Thymus (tissue), 11 donors: ENCODE data around the gene PRPF6. TPM values are rescaled to one million over a fixed set of nuclear protein-coding genes. Genes with fewer than 3 reads are reported as not detected.

Experiments
- DNase-seq, 9 donors: peaks; one replicate each; pipeline ENCODE4 v3.0.0-alpha.2; 2013; ENCODE audit warnings: low spot score in 9 of 9, low read depth in 6 of 9, missing footprints in 1 of 9
- H3K27ac ChIP-seq, 2 donors: one replicate each; pipeline ENCODE4 v1.5.1; 2013; ENCODE audit warnings: control low read depth in 1 of 2, low read depth in 1 of 2, low read length in 1 of 2, mild to moderate bottlenecking in 1 of 2, moderate library complexity in 1 of 2
- H3K27me3 ChIP-seq, 2 donors: one replicate each; pipeline ENCODE4 v1.5.1; 2013; ENCODE audit warnings: low read length in 1 of 2; ENCODE audit not compliant: control insufficient read depth in 2 of 2, insufficient read depth in 1 of 2
- H3K36me3 ChIP-seq, 2 donors: one replicate each; pipeline ENCODE4 v1.5.1; 2013; ENCODE audit warnings: low read length in 1 of 2, mild to moderate bottlenecking in 1 of 2, moderate library complexity in 1 of 2; ENCODE audit not compliant: control insufficient read depth in 2 of 2, insufficient read depth in 2 of 2
- H3K4me1 ChIP-seq, 2 donors: one replicate each; pipeline ENCODE4 v1.5.1; 2013; ENCODE audit warnings: low read length in 2 of 2; ENCODE audit not compliant: control insufficient read depth in 2 of 2, insufficient read depth in 2 of 2
- H3K4me3 ChIP-seq, 2 donors: one replicate each; pipeline ENCODE4 v1.5.1; 2013; ENCODE audit warnings: low read length in 2 of 2, control low read depth in 1 of 2, mild to moderate bottlenecking in 1 of 2
- H3K9me3 ChIP-seq, 2 donors: one replicate each; pipeline ENCODE4 v1.5.1; 2013; ENCODE audit warnings: low read length in 1 of 2, mild to moderate bottlenecking in 1 of 2; ENCODE audit not compliant: control insufficient read depth in 2 of 2, insufficient read depth in 1 of 2
- WGBS: extraction: QIAGEN DNeasy Blood & Tissue Kit; methylation state at CpG from one replicate; pipeline ENCODE4 v1.1.7; 2013; 5-methylcytosine and 5-hydroxymethylcytosine counted together
- polyA plus RNA-seq: library from polyadenylated mRNA; stranded (reverse); fragments of 200-250 nt; gene quantifications from one replicate; pipeline ENCODE4 v1.2.3, GENCODE V29; 2013
- total RNA-seq: library from RNA; stranded (reverse); fragments of 120-200 nt; gene quantifications from one replicate; pipeline ENCODE4 v1.2.4, GENCODE V29; 2013
- donor health status: healthy.

The PRPF6 gene
- total and polyA plus RNA-seq, 2 donors = 45.1 to 56.1 TPM

DNA sequence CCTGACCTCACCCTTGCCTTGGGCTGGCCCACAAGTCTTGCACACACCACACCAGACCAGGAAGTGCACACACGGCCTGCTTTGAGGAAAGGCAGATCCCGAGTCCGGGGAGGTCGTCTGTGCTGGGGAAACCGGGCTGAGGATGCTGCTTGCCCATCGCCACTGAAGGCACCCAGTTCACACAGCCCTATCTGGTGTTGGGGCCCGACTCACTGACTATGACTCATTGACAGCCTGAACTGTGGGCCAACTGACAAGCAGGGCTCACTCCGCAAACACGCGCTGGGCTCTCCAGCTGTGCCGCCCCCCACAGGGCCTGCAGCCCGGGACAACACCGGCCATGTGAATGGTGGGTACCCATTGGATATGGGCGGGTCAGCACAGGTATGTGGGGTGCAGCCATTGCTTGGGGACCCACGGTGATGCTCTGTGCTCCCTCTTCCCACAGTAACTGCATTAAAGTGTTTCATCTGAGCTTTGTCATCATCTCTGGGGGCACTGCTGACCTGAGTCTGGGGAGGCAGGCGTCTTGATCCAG lies 3.1 kb upstream of the PRPF6 start:
- no peak for DNase-seq
- H3K4me1 ChIP-seq = peaks cover 15 to 47% of the 10 kb centered on the region in 2 donors
- H3K27ac ChIP-seq = no peak overlapping the region
- H3K4me3 ChIP-seq = peak overlapping the region; percentile 55 to 69
- 88% methylated on average over 16 of the region's 16 CpGs for WGBS
- peaks cover 10 to 12% of the 10 kb centered on the region in 2 donors for H3K36me3 ChIP-seq
- peaks cover 0 to 2% of the 10 kb centered on the region in 2 donors for H3K9me3 ChIP-seq
- H3K27me3 ChIP-seq = peaks cover 0 to 17% of the 10 kb centered on the region in 2 donors

DNA sequence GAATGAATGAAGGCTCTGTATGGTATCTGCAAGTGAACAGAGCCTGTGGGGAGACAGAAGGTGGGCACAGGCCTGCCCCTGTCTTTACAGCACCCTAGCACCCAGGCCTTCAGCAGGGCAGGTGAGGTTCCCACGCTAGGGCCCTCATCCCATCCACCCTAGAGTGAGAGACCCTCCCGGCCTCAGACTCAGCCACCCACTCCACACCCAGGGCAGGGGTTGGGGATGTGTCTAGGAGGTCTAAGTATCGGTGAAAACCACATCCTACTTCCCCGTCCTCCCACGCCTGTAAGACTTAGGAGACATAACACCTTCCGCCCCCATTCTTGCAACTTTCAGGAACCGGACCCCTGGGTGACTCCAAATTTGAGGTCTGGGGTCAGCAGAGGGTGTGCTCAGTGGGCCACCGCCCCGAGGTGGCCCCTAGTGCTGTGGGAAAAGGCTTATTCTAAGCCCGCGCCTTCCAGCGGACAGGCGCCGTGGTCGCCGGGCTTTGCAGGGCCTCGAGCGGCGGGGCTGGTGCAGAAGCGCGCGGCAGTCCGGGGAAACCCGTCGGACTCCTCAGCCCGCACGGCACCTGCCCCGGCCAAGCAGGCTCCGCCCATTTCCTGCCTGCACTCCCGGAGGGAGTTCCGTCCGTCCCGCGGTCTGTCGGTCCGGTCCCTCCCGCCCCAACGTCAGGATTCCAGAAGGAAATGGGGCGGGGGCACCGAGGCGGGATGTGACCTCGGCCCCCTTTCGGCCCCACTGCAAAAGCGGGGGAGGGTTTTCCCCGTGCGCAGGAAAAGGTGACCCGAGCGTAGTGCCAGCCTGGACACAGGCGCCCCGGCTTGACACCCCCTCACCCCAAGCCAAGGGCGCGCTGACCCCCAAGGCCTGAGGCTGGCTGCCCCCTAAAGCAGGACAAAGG lies 2.4 kb upstream of the PRPF6 start:
- H3K4me3 ChIP-seq = peak overlapping the region; percentile 55 to 69
- DNase-seq = peak in 1 of 9 donors; percentile 55
- peaks cover 0 to 17% of the 10 kb centered on the region in 2 donors for H3K27me3 ChIP-seq
- H3K9me3 ChIP-seq = peaks cover 0 to 2% of the 10 kb centered on the region in 2 donors
- peak overlapping the region; percentile 43 to 85 for H3K27ac ChIP-seq
- WGBS = 3% methylated on average over 52 of the region's 52 CpGs
- H3K4me1 ChIP-seq = peaks cover 15 to 47% of the 10 kb centered on the region in 2 donors
- peaks cover 17 to 18% of the 10 kb centered on the region in 2 donors for H3K36me3 ChIP-seq

DNA sequence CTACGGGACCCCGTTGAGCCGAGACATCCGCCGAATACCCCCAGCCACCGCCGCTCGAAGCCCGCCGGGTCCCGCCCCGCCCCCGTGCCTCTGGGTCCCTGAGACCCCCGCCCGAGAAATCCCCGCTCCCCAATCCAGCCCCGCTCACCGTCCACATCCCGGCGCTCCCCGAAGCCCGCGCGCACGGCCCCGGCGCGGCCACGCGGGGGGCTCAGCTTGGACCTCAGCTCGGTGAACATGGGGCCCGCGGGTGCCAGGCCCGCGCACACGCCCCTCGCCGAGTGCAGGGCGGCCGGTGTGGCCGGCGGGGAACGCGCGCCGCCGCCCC lies 1.7 kb upstream of the PRPF6 start:
- Histone ChIP-seq H3K4me1 (peaks cover 15 to 44% of the 10 kb centered on the region in 2 donors), H3K27ac (peak overlapping the region; percentile 43 to 85), H3K4me3 (peak overlapping the region; percentile 55 to 69), H3K36me3 (peaks cover 17 to 23% of the 10 kb centered on the region in 2 donors), H3K27me3 (peaks cover 0 to 17% of the 10 kb centered on the region in 2 donors), H3K9me3 (peaks cover 0 to 2% of the 10 kb centered on the region in 2 donors)
- under 1% methylated on average over 47 of the region's 47 CpGs for WGBS
- no peak for DNase-seq

DNA sequence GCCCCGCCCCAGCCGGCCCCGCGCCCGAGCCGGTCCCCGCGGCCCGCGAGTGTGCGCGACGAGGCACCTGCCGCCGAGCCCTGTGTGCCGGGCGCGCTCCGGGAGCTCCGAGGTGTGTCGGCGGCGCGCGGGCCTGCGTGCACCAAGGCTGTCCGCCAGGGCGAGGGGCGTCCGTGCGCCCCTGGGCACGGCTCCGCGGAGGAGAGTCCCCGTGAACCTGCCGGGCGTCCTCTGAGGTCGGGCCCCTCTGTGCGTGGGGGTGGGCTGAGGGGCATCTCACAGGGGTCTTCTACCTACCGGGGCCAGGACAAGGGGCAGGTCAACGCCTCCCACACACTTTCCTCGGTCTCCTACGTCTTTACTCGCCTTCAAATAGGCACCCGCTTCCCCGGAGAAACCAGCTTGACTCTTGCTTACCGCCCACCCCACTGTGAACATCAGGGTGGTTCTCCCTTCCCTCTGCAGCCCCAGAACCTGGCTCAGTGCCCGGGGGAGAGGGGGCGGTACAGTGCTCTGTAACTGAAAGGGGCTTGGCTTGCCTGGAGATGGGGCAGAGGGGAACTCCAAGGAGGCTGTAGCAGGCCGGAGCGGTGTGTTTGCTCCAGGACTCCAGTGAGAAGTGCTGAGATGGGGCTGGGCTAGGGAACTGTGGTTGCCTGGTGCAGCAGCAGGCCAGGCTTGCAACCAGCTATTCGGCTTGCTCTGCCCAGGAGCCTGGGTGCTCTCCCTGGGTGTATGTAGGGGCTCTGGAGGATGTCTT lies 1.2 kb upstream of the PRPF6 start, which contains the start of gene SAMD10:
Gene SAMD10 (minus strand): TSS at position 86 of the 760 bp plus-strand sequence. CDS start 175 bp downstream, outside the sequence.
- H3K4me1 ChIP-seq = peaks cover 15 to 41% of the 10 kb centered on the region in 2 donors
- WGBS = under 1% methylated on average over 52 of the region's 52 CpGs
- no peaks in the 10 kb centered on the region for H3K9me3 ChIP-seq
- peak within 1 kb of the TSS; percentile 66 to 85 for H3K27ac ChIP-seq
- H3K27me3 ChIP-seq = peaks cover 0 to 17% of the 10 kb centered on the region in 2 donors
- peak within 1 kb of the TSS; percentile 69 to 78 for H3K4me3 ChIP-seq
- DNase-seq = peak in 3 of 9 donors; percentile 52 to 72 (median 55)
- H3K36me3 ChIP-seq = peaks cover 22 to 28% of the 10 kb centered on the region in 2 donors

DNA sequence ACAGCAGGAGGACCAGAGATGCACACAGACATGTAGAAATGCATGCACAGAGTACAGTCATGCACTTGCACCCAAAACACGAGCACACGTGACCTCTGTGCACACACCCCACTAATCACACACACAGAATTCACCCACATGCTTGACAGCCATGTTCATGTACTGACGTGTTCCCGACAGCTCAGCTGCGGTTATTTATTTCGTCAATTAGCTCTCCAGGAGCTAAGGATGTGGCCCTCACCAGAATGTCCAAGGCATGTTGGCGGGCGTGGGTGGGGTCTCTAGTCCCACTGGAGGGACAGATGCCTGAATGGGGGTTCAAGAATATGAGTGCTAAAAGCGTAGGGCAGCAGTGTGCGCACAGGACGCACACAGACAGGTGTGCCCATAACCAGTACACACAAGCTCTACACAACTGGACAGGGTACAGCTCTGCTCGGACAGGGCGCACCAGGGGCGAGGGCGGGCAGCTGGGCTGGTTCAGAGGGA lies 571 bp upstream of the PRPF6 start:
- Histone ChIP-seq H3K27me3 (peaks cover 0 to 17% of the 10 kb centered on the region in 2 donors), H3K27ac (peak overlapping the region; percentile 66 to 85), H3K4me3 (peak overlapping the region; percentile 69 to 78), H3K9me3 (no peaks in the 10 kb centered on the region), H3K36me3 (peaks cover 22 to 29% of the 10 kb centered on the region in 2 donors), H3K4me1 (peaks cover 15 to 41% of the 10 kb centered on the region in 2 donors)
- 79% methylated on average over 15 of the region's 15 CpGs for WGBS
- no peak for DNase-seq

DNA sequence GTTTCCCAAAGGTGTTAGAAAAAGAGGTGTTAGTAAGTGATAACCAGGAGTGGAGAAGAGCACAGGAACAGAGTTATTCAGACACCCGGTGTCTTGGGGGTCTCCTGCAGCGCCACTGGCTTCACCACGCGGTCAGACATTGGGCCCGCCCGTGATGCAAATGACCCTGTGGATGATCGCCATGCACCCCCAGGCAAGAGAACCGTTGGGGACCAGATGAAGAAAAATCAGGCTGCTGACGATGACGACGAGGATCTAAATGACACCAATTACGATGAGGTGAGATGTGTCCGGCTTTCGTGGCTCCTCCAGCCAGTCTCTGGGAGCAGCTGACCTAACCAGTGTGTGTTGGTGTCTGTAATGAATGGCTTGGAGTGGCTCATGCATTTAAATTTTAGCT lies 2.0 kb downstream of the PRPF6 start:
- peaks cover 34 to 47% of the 10 kb centered on the region in 2 donors for H3K36me3 ChIP-seq
- peaks cover 0 to 17% of the 10 kb centered on the region in 2 donors for H3K27me3 ChIP-seq
- no peak overlapping the region for H3K4me3 ChIP-seq
- DNase-seq = no peak
- WGBS = 97% methylated on average over 14 of the region's 14 CpGs
- no peaks in the 10 kb centered on the region for H3K9me3 ChIP-seq
- H3K4me1 ChIP-seq = peaks cover 15 to 30% of the 10 kb centered on the region in 2 donors
- no peak overlapping the region for H3K27ac ChIP-seq

DNA sequence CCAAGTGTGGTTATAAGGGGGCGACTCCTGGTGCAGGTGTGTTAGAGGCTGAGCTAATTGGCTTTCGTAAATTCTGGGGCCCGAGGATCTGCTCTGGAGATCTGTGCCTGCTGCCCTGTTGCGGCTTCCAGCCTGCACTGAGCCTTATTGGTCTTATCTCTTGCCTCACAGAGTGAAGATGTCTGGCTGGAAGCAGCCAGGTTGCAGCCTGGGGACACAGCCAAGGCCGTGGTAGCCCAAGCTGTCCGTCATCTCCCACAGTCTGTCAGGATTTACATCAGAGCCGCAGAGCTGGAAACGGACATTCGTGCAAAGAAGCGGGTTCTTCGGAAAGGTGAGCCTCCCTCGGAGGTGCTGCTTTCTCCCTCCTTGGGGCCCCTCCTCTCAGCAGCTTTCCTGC lies 20.0 kb downstream of the PRPF6 start:
- 95% methylated on average over 12 of the region's 12 CpGs for WGBS
- Histone ChIP-seq H3K4me3 (no peak overlapping the region), H3K4me1 (no peaks in the 10 kb centered on the region), H3K36me3 (peaks cover 77 to 84% of the 10 kb centered on the region in 2 donors), H3K27ac (no peak overlapping the region), H3K9me3 (no peaks in the 10 kb centered on the region), H3K27me3 (no peaks in the 10 kb centered on the region)
- DNase-seq = no peak

DNA sequence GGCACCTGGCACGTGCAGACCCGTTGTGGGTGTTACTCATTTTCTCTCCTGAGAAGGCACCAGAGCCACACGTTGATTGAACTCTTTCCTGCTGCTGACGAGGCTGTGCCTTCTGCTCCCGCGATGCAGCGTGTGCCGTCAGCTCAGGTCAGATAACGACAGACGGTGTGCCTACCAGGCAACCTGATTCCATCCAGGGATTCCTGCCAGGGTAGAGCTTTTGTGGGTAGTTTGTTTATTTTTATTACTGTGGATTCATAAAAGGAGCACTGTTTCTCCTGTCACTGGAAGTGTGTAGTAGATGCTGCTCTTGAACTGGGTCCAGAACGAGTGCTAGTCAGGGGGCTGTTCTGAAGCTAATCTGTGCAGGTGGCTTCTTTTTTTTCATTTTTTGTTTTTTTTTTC lies 20.7 kb downstream of the PRPF6 start:
- Histone ChIP-seq H3K36me3 (peaks cover 74 to 82% of the 10 kb centered on the region in 2 donors), H3K4me1 (no peaks in the 10 kb centered on the region), H3K4me3 (no peak overlapping the region), H3K27ac (peak overlapping the region in 1 of 2 donors; percentile 31), H3K9me3 (no peaks in the 10 kb centered on the region), H3K27me3 (no peaks in the 10 kb centered on the region)
- DNase-seq = no peak
- WGBS = 88% methylated on average over 11 of the region's 11 CpGs
